Heart left ventricle (tissue), 16 donors: Measurements from ENCODE around the gene CST7. TPM values are rescaled to one million over a fixed set of nuclear protein-coding genes. Genes with fewer than 3 reads are reported as not detected.

Source experiments
- ATAC-seq, 4 donors: fragments of 200-7000 bp; cut with Tn5 transposase; one replicate each; pipeline ENCODE4 v1.9.1; 2020 to 2022; ENCODE audit warnings: moderate library complexity in 4 of 4, mild to moderate bottlenecking in 3 of 4, moderate number of reproducible peaks in 1 of 4
- DNase-seq, 5 donors: peaks; one replicate each; pipeline ENCODE4 v3.0.0-alpha.2; 2020
- H3K27ac ChIP-seq, 12 donors: fragments of 200-600 bp; sonication (generic) in 4 of 12; one replicate each; pipeline versions ENCODE4 v1.5.0 to v1.8.0; 2016 to 2022; ENCODE audit warnings: mild to moderate bottlenecking in 2 of 12
- H3K27me3 ChIP-seq, 9 donors: fragments of 200-600 bp; sonication (generic) in 2 of 9; one replicate each; pipeline versions ENCODE4 v1.5.1 to v1.8.0; 2016 to 2022; ENCODE audit warnings: mild to moderate bottlenecking in 3 of 9
- H3K36me3 ChIP-seq, 9 donors: fragments of 200-600 bp; sonication (generic) in 2 of 9; one replicate each; pipeline versions ENCODE4 v1.5.0 to v1.8.0; 2018 to 2022; ENCODE audit warnings: mild to moderate bottlenecking in 2 of 9
- H3K4me1 ChIP-seq, 12 donors: fragments of 200-600 bp; sonication (generic) in 4 of 12; one replicate each; pipeline versions ENCODE4 v1.5.0 to v1.8.0; 2016 to 2022; ENCODE audit warnings: mild to moderate bottlenecking in 3 of 12
- H3K4me3 ChIP-seq, 12 donors: fragments of 200-600 bp; sonication (generic) in 4 of 12; one replicate each; pipeline versions ENCODE4 v1.5.0 to v1.8.0; 2017 to 2022; ENCODE audit warnings: mild to moderate bottlenecking in 9 of 12, moderate library complexity in 4 of 12
- H3K9me3 ChIP-seq, 12 donors: fragments of 200-600 bp; sonication (generic) in 4 of 12; one replicate each; pipeline versions ENCODE4 v1.5.0 to v1.8.0; 2016 to 2022; ENCODE audit warnings: mild to moderate bottlenecking in 1 of 12
- POLR2A ChIP-seq, 2 donors: fragments of 450-650 bp; IDR thresholded peaks; one replicate each; pipeline ENCODE4 v1.6.1; 2017; ENCODE audit warnings: antibody characterized with exemption in 2 of 2, mild to moderate bottlenecking in 2 of 2, moderate library complexity in 2 of 2
- WGBS, 4 donors: extraction: QIAGEN DNeasy Blood & Tissue Kit in 2 of 4; methylation state at CpG; one replicate each; pipeline versions ENCODE4 v1.1.5 to v1.1.7; 2013 to 2018; 5-methylcytosine and 5-hydroxymethylcytosine counted together
- intact Hi-C, 10 donors: fragments of 100-400 bp; cut with DNase I; formaldehyde crosslinking; loops; one replicate each; pipeline versions ENCODE4 v1.11.1 to v1.14.2; 2022
- polyA plus RNA-seq, 2 donors: library from polyadenylated mRNA; stranded (reverse); fragments of 200-250 nt; gene quantifications; one replicate each; pipeline ENCODE4 v1.2.3, GENCODE V29; 2013
- total RNA-seq, 9 donors: library from RNA; depleted of rRNA in 2 of 9; stranded (reverse); fragments of >200 nt in 2 of 9; fragmentation: NEBNext Ultra II Directional in 3 of 9; extraction: Animal tissue kit (Norgen Biotek cat#: 25700) in 3 of 9; gene quantifications; one replicate each; pipeline versions ENCODE4 v1.1.0 to v1.2.4, GENCODE V29; 2016 to 2023
- TF ChIP-seq, protein P1 (sequence below), 12 donors: fragments of 200-600 bp; sonication (generic) in 4 of 12; IDR thresholded peaks; one replicate each; pipeline versions ENCODE4 v1.5.0 to v1.8.0; 2018 to 2022; ENCODE audit warnings: antibody characterized with exemption in 12 of 12, mild to moderate bottlenecking in 5 of 12
- donor health status: ischemic (EF 13 %, LVEDD 7.1; RV severe dilation, severe dysfunction).
- donor health status: healthy with polysubstance abuse.
- donor health status: DM: no; HTN: yes; CAD: no.
- donor health status: DM: no; HTN: no; CAD: no.
- donor health status: ischemic (EF 25% LVEDD 6.9; RV normal size, moderate dysfunction).
- donor health status: ischemic (EF 25% LVEDD 5.7; RV mildly dilated, moderate dysfunction).
- donor health status: healthy.
- donor health status: DM: yes; HTN: yes; CAD: no.
- donor health status: ischemic (EF 35%, LVEDD 5.7; RV mildly dilated, moderate dysfunction).
- donor health status: nonischemic (EF 11% LVEDD 7.7; RV severe dilation, severe dysfunction).
- donor health status: DM: yes; HTN: yes; CAD: no.
- donor health status: PGD.
- donor health status: ischemic (EF 29% LVEDD 5.4; RV normal size, mild dysfunction).
- donor health status: nonischemic (EF 23%, LVEDD 6.1; RV moderate dilation, normal function).

CST7 gene
- total and polyA plus RNA-seq, 11 donors, result 0.35 to 8.4 (median 1.4) TPM

DNA sequence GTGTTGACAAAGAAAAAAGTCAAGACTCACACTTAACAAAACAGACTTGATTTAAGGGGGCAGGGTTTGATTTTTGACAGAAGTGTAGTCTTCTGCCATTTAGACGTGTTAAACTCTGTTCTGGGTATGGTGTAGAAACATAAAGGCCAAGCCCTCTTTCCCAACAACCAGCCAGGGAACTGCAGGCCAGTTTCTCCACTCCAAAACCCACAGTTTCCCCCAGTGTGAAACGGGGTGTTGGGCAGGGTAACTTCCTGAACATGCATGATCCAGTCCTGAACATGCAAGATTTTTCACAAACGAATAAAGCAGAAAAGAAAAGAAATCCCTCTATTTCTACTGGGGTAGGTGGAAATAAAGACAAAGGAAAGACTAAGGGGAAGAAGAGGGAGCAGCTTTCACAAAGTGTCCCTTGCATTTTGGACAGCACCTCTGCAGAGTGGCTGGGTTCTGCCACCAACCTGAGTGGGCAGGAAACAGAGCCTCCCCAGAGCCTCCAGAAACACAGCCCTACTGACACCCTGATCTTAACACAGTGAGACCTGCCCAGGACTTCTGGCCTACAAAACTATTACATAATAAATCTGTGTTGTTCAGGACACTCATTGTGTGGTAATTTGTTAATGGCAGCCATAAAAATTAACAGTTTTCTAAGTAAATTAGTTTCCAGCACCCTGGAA lies 36.0 kb downstream of the CST7 start:
- WGBS, 4 donors, result 72 to 82% (median 81%) methylated on average over 3 of the region's 3 CpGs
- Histone ChIP-seq H3K9me3 (no peaks in the 10 kb centered on the region), H3K27me3 (no peaks in the 10 kb centered on the region), H3K36me3 (peaks cover 0 to 33% (median 11%) of the 10 kb centered on the region in 9 donors), H3K4me1 (peaks cover 0 to 72% (median 11%) of the 10 kb centered on the region in 12 donors), H3K4me3 (no peak overlapping the region), H3K27ac (peak overlapping the region in 2 of 12 donors; percentile 34 to 72)
- intact Hi-C loops, result no loop called here
- ATAC-seq (peak in 1 of 4 donors; percentile 27), DNase-seq (no peak)
- no peak for TF ChIP-seq POLR2A (IDR thresholded peaks at IDR 0.05)
- TF ChIP-seq, protein P1, sequence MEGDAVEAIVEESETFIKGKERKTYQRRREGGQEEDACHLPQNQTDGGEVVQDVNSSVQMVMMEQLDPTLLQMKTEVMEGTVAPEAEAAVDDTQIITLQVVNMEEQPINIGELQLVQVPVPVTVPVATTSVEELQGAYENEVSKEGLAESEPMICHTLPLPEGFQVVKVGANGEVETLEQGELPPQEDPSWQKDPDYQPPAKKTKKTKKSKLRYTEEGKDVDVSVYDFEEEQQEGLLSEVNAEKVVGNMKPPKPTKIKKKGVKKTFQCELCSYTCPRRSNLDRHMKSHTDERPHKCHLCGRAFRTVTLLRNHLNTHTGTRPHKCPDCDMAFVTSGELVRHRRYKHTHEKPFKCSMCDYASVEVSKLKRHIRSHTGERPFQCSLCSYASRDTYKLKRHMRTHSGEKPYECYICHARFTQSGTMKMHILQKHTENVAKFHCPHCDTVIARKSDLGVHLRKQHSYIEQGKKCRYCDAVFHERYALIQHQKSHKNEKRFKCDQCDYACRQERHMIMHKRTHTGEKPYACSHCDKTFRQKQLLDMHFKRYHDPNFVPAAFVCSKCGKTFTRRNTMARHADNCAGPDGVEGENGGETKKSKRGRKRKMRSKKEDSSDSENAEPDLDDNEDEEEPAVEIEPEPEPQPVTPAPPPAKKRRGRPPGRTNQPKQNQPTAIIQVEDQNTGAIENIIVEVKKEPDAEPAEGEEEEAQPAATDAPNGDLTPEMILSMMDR (IDR thresholded peaks at IDR 0.05), result no peak

DNA sequence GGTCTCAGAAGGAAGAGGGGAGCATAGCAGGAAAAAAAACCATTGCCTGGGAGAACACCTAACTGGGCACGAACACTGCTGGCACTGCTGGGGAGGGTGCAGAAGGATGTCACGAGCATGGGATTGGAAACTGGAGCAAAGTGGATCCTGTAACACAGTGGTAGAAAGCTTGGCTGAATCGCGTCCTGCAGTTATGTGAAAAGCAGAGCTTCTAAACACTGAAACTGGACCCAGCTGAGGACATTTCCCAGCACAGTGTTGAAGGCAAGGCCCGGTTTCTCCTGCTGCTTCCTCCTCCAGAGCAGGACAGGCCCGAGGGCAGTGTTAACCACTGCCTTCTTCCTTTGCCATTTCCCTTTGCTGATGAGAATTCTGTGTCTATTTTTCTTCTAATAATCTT lies 36.7 kb downstream of the CST7 start:
- H3K27me3 ChIP-seq, result no peaks in the 10 kb centered on the region
- no peaks in the 10 kb centered on the region for H3K9me3 ChIP-seq
- DNase-seq, result peak in 1 of 5 donors; percentile 12
- H3K36me3 ChIP-seq, result peaks cover 0 to 26% (median 7%) of the 10 kb centered on the region in 9 donors
- peak overlapping the region in 4 of 12 donors; percentile 3 to 72 (median 20) for H3K27ac ChIP-seq
- intact Hi-C loops, result no loop called here
- peaks cover 0 to 72% (median 12%) of the 10 kb centered on the region in 12 donors for H3K4me1 ChIP-seq
- TF ChIP-seq POLR2A (IDR thresholded peaks at IDR 0.05), result no peak
- TF ChIP-seq, protein P1 (IDR thresholded peaks at IDR 0.05), result no peak
- H3K4me3 ChIP-seq, result no peak overlapping the region
- 54 to 74% (median 67%) methylated on average over 6 of the region's 6 CpGs for WGBS, 4 donors
- ATAC-seq, result peak in 2 of 4 donors; percentile 23 to 63

DNA sequence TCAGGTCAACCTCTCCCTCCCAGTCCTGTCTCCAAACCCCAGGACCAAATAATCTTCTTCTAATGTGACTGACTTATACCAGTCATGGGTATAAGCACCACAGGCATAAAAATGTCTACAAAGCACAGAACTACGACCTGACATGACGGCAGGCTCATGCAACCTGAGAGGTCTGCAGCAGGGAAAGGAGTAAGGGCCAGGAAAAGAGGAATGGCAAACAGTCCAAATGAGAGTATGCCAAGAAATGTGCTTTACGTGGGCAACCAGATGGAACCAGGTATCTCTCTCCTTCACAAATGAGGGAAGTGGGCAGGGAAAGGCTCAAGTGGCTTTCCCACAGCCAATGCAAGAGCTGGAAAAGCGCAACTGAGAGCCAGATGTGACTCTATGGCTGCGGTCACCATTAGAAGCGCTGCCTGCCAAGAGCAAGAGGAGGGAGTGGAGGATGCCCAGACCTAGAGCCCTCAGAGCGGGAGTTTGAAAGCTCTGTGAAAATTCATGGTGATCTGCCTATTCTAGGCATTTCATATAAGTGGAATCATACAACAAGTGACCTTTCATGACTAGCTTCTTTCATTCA lies 37.5 kb downstream of the CST7 start:
- ATAC-seq (no peak), DNase-seq (peak in 2 of 5 donors; percentile 7 to 12)
- TF ChIP-seq POLR2A (IDR thresholded peaks at IDR 0.05), result no peak
- TF ChIP-seq, protein P1 (IDR thresholded peaks at IDR 0.05), result no peak
- no peak overlapping the region for H3K4me3 ChIP-seq
- WGBS, 4 donors, result 93 to 96% (median 96%) methylated on average over 7 of the region's 7 CpGs
- H3K27ac ChIP-seq, result peak overlapping the region in 1 of 12 donors; percentile 72
- peaks cover 0 to 72% (median 19%) of the 10 kb centered on the region in 12 donors for H3K4me1 ChIP-seq
- peaks cover 0 to 22% (median 6%) of the 10 kb centered on the region in 9 donors for H3K36me3 ChIP-seq
- H3K9me3 ChIP-seq, result no peaks in the 10 kb centered on the region
- intact Hi-C loops, result no loop called here
- no peaks in the 10 kb centered on the region for H3K27me3 ChIP-seq

DNA sequence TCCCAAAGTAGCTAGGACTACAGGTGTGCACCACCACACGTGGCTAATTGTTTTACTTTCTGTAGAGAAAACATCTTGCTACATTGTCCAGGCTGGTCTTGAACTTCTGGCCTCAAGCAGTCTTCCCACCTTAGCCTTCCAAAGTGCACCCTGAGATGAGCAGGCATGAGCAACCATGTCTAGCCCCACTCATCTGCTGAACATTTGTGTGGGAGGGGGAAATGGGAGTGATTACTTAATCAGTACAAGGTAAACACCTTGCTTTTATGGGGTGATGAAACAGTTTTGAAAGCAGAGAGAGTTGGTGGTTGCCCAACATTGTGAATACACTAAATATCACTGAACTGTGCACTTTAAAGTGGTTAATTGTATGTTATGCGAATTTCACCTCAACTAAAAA lies 38.2 kb downstream of the CST7 start:
- WGBS, 4 donors, result 86 to 98% (median 95%) methylated on average over 2 of the region's 2 CpGs

More for the DNA sequence above, 38.2 kb downstream of the CST7 start:
- DNase-seq (peak in 1 of 5 donors; percentile 4), ATAC-seq (no peak)
- Histone ChIP-seq H3K27ac (no peak overlapping the region), H3K36me3 (peaks cover 0 to 16% (median 4%) of the 10 kb centered on the region in 9 donors), H3K4me3 (no peak overlapping the region), H3K9me3 (no peaks in the 10 kb centered on the region), H3K27me3 (no peaks in the 10 kb centered on the region), H3K4me1 (peaks cover 0 to 69% (median 25%) of the 10 kb centered on the region in 12 donors)
- intact Hi-C loops, result no loop called here
- TF ChIP-seq, protein P1 (IDR thresholded peaks at IDR 0.05), result no peak
- TF ChIP-seq POLR2A (IDR thresholded peaks at IDR 0.05), result no peak
